GM18861 (cell line): ENCODE measurements around the gene ZNF585A.

Experiments
- ATAC-seq: cut with Tn5 transposase; IDR thresholded peaks from one replicate; pipeline ENCODE4 v1.9.1; 2021; ENCODE audit not compliant: unreplicated experiment

ZNF585A gene

DNA sequence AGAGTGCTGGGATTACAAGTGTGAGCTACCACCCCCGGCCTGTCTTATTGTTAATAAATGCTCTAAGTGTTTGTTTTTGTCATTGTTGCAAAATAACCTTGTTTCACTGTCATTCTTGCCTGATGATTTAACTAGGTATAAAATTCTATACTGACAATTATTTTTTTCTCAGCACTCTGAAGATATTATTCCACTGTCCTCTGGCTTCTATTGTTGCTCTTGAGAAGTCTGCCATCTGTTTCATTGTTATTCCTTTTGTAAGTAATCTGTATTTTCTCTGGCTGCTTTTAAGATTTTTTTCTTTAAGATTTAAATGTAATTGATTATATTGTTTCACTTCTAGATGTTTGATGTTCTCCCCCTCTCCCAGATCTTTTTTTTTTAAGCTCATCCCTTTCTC is 76.6 kb downstream of the ZNF585A start:
- ATAC-seq, result no peak
